IMR-90 (cell line): ENCODE results near the gene TEX261. TPM values are rescaled to one million over a fixed set of nuclear protein-coding genes. Genes with fewer than 3 reads are reported as not detected.

Experiments
- ATAC-seq: fragments of 200-7000 bp; cut with Tn5 transposase; 2 replicates; pipeline ENCODE4 v1.9.1; 2020; ENCODE audit warnings: low read depth, mild to moderate bottlenecking, moderate library complexity
- BruUV-seq: library from RNA; stranded (reverse); fragments of 400-500 nt; replicated peaks from 2 replicates; lab custom pipeline; 2021; lab: Mats Ljungman, UMichigan
- CTCF ChIA-PET: fragments of 300-600 bp; formaldehyde crosslinking; extraction: SDS; loops from one replicate; lab custom pipeline; 2021; ENCODE audit warnings: antibody characterized with exemption; lab: Yijun Ruan, JAX
- POLR2A ChIA-PET: fragments of 300-600 bp; sonication (Branson Sonifier 250); formaldehyde crosslinking; loops from one replicate; lab custom pipeline; 2022; ENCODE audit warnings: antibody characterized with exemption; ENCODE audit not compliant: unreplicated experiment; lab: Charles Lee
- DNase-seq: peaks from one replicate; pipeline ENCODE4 v3.0.0; 2013
- H2AFZ ChIP-seq: replicated peaks from 2 replicates; pipeline ENCODE3; 2013; ENCODE audit warnings: low read length, mild to moderate bottlenecking; ENCODE audit not compliant: poor library complexity
- H2AK5ac ChIP-seq: 2 replicates; pipeline ENCODE4 v1.6.1; 2013; ENCODE audit warnings: low read depth, low read length, inconsistent platforms
- H2AK9ac ChIP-seq: replicated peaks from 2 replicates; pipeline ENCODE3; 2013; ENCODE audit warnings: mild to moderate bottlenecking, low read depth, low read length, moderate library complexity; ENCODE audit not compliant: poor library complexity
- H2BK120ac ChIP-seq: 2 replicates; pipeline ENCODE4 v1.6.1; 2013; ENCODE audit warnings: low read depth, low read length, inconsistent platforms
- H2BK15ac ChIP-seq: 3 replicates; pipeline ENCODE4 v1.6.1; 2013; ENCODE audit warnings: low read depth, low read length, inconsistent platforms
- H2BK20ac ChIP-seq: 2 replicates; pipeline ENCODE4 v1.6.1; 2013; ENCODE audit warnings: low read depth, mild to moderate bottlenecking, inconsistent platforms, low read length, moderate library complexity
- H2BK5ac ChIP-seq: 2 replicates; pipeline ENCODE4 v1.6.1; 2013; ENCODE audit warnings: mild to moderate bottlenecking, low read depth, low read length, inconsistent platforms; ENCODE audit not compliant: poor library complexity, severe bottlenecking
- H3K14ac ChIP-seq: replicated peaks from 2 replicates; pipeline ENCODE4 v1.6.1; 2013; ENCODE audit warnings: low read depth, low read length, inconsistent platforms
- H3K18ac ChIP-seq: 2 replicates; pipeline ENCODE4 v1.6.1; 2013; ENCODE audit warnings: low read depth, low read length, control low read depth
- H3K23ac ChIP-seq: 2 replicates; pipeline ENCODE4 v1.6.1; 2013; ENCODE audit warnings: low read depth, low read length, inconsistent platforms
- H3K27ac ChIP-seq: 2 replicates; pipeline ENCODE4 v1.5.1; 2013; ENCODE audit warnings: mild to moderate bottlenecking, control low read depth, low read length; ENCODE audit not compliant: insufficient read depth
- H3K27me3 ChIP-seq: 2 replicates; pipeline ENCODE4 v1.6.1; 2013; ENCODE audit warnings: low read length; ENCODE audit not compliant: control insufficient read depth, insufficient read depth
- H3K36me3 ChIP-seq: 2 replicates; pipeline ENCODE4 v1.6.1; 2013; ENCODE audit warnings: low read length, mixed read lengths; ENCODE audit not compliant: control insufficient read depth, insufficient read depth
- H3K4ac ChIP-seq: 2 replicates; pipeline ENCODE4 v1.6.1; 2013; ENCODE audit warnings: low read depth, low read length, inconsistent platforms
- H3K4me1 ChIP-seq: 2 replicates; pipeline ENCODE4 v1.6.1; 2013; ENCODE audit warnings: low read length, mixed read lengths; ENCODE audit not compliant: control insufficient read depth, insufficient read depth
- H3K4me2 ChIP-seq: 2 replicates; pipeline ENCODE4 v1.6.1; 2013; ENCODE audit warnings: low read depth, mild to moderate bottlenecking, control low read depth, low read length, moderate library complexity
- H3K4me3 ChIP-seq: 2 replicates; pipeline ENCODE4 v1.5.1; 2013; ENCODE audit warnings: low read depth, mild to moderate bottlenecking, control low read depth, low read length, moderate library complexity; ENCODE audit not compliant: insufficient read depth
- H3K56ac ChIP-seq: 2 replicates; pipeline ENCODE4 v1.6.1; 2013; ENCODE audit warnings: low read length, inconsistent platforms; ENCODE audit not compliant: insufficient read depth; ENCODE audit errors: extremely low read depth
- H3K79me1 ChIP-seq, 2 experiments: 2 replicates each; pipeline ENCODE4 v1.6.1; 2013; ENCODE audit warnings: low read length in 2 of 2, inconsistent platforms in 1 of 2, low read depth in 1 of 2
- H3K9ac ChIP-seq: 2 replicates; pipeline ENCODE4 v1.6.1; 2013; ENCODE audit warnings: low read depth, low read length, control low read depth
- H3K9me1 ChIP-seq: 2 replicates; pipeline ENCODE4 v1.6.1; 2013; ENCODE audit warnings: low read length, inconsistent platforms; ENCODE audit not compliant: insufficient read depth
- H3K9me3 ChIP-seq: 2 replicates; pipeline ENCODE4 v1.6.1; 2013; ENCODE audit warnings: low read length; ENCODE audit not compliant: control insufficient read depth, insufficient read depth
- H4K20me1 ChIP-seq: 2 replicates; pipeline ENCODE4 v1.6.1; 2013; ENCODE audit warnings: low read length, inconsistent platforms; ENCODE audit not compliant: insufficient read depth
- H4K5ac ChIP-seq: 2 replicates; pipeline ENCODE4 v1.6.1; 2013; ENCODE audit warnings: mild to moderate bottlenecking, low read depth, low read length, control low read depth
- H4K8ac ChIP-seq, 2 experiments: 2 replicates each; pipeline ENCODE4 v1.6.1; 2013; ENCODE audit warnings: low read depth in 2 of 2, low read length in 2 of 2, control low read depth in 1 of 2, inconsistent platforms in 1 of 2
- H4K91ac ChIP-seq: 2 replicates; pipeline ENCODE4 v1.6.1; 2013; ENCODE audit warnings: low read depth, low read length, inconsistent platforms; ENCODE audit not compliant: insufficient read depth
- CHD1 ChIP-seq: IDR thresholded peaks from 2 replicates; pipeline ENCODE4 v1.6.1; 2012; ENCODE audit warnings: low read depth, low read length, improper control_type of control experiment
- MXI1 ChIP-seq: IDR thresholded peaks from 2 replicates; pipeline ENCODE4 v1.6.1; 2012; ENCODE audit warnings: low read depth, mild to moderate bottlenecking, low read length, moderate library complexity, borderline replicate concordance
- POLR2A ChIP-seq: IDR thresholded peaks from 2 replicates; pipeline ENCODE4 v1.6.1; 2012; ENCODE audit warnings: mild to moderate bottlenecking, low read depth, low read length
- WGBS, 2 experiments: methylation state at CpG; one replicate each; pipeline versions ENCODE4 v1.1.5 to v1.1.7; 2013; ENCODE audit warnings: missing lambda C conversion rate in 2 of 2; ENCODE audit not compliant: insufficient read length in 1 of 2; ENCODE audit errors: extremely low coverage in 2 of 2; 5-methylcytosine and 5-hydroxymethylcytosine counted together
- dilution Hi-C: fragments of 300-500 bp; cut with HindIII; formaldehyde crosslinking; loops from one replicate; pipeline ENCODE4 v1.14.3; 2018; ENCODE audit warnings: low sequenced_read_pairs; ENCODE audit not compliant: unreplicated experiment
- in situ Hi-C: fragments of 300-500 bp; cut with MboI; formaldehyde crosslinking; loops from 3 replicates; pipeline ENCODE4 v1.14.3; 2019; ENCODE audit warnings: low sequenced_read_pairs, inconsistent platforms, mixed read lengths
- intact Hi-C: fragments of 100-400 bp; cut with micrococcal nuclease; formaldehyde crosslinking; loops from 2 replicates; pipeline ENCODE4 v1.10.0; 2022
- polyA plus RNA-seq, 3 experiments: library from polyadenylated mRNA; depleted of rRNA; stranded (reverse); fragments of >200 nt; gene quantifications; 2 replicates each; pipeline ENCODE4 v1.2.3, GENCODE V29; 2012; ENCODE audit warnings: low replicate concordance in 1 of 3
- total RNA-seq: library from RNA; depleted of rRNA; stranded (reverse); fragments of >200 nt; gene quantifications from 2 replicates; pipeline ENCODE4 v1.2.3, GENCODE V29; 2012

TEX261 gene
- total and polyA plus RNA-seq, 2 of the 4 experiments (the other 2 are of a cell fraction), result 26.3 to 69.8 TPM

DNA sequence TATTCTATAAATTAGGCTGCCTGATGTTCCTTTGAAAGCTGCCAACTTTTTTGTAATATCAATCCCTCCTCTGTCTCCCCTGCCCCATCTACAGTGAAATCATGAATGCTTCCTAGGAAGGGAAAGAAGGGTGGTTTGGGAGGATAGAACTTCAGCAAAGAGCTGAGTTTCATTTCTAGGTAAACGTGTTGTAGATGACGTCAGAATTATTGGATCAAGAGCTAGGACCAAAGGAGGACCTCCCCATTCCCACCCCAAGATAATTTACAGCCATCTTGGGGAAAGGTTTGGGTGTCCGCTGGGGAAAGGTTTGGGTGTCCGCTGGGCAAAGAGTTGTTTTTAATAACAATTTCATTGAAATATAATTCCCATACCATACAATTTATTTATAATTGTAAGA is 27.5 kb downstream of the TEX261 start:
- POLR2A ChIA-PET, result no interaction called here

More for the DNA sequence above, 27.5 kb downstream of the TEX261 start:
- Histone ChIP-seq H4K8ac (no peak overlapping the region), H4K91ac (no peak overlapping the region), H2AK5ac (no peak overlapping the region), H2BK120ac (no peak overlapping the region), H3K56ac (no peak overlapping the region), H4K5ac (no peak overlapping the region), H2AK9ac (no peak overlapping the region), H3K9me1 (no peaks in the 10 kb centered on the region), H2BK5ac (no peak overlapping the region), H2BK20ac (no peak overlapping the region), H3K18ac (no peak overlapping the region), H3K14ac (no peak overlapping the region), H3K79me1 (no peaks in the 10 kb centered on the region), H3K9ac (no peak overlapping the region), H2AFZ (no peak overlapping the region), H3K4me3 (no peak overlapping the region), H3K36me3 (no peaks in the 10 kb centered on the region), H3K27ac (no peak overlapping the region), H3K9me3 (no peaks in the 10 kb centered on the region), H3K4me2 (no peak overlapping the region), H3K23ac (no peak overlapping the region), H3K4me1 (no peaks in the 10 kb centered on the region), H2BK15ac (no peak overlapping the region), H3K27me3 (peaks cover 3% of the 10 kb centered on the region; the same call in 1 of the 2 replicates), H4K20me1 (no peaks in the 10 kb centered on the region), H3K4ac (no peak overlapping the region)
- intact Hi-C loops, result no loop called here
- TF ChIP-seq POLR2A (no peak), MXI1 (no peak), CHD1 (no peak)
- in situ Hi-C loops, result no loop called here
- CTCF ChIA-PET, result interaction anchor here (1.2 kb wide), 1 partner anchor 19 kb away, joined by 6 read pairs; no protein-coding TSS in a partner anchor
- no peak for DNase-seq
- WGBS, 2 experiments, result no CpG with 5 or more reads among the region's 4 CpGs
- ATAC-seq, result no peak
- dilution Hi-C loops, result no loop called here
- BruUV-seq, result no TSS peak
